NB4 (cell line): Measurements from ENCODE around the gene MTHFSD.

Experiments
- TF ChIP-seq, protein P1 (sequence below): IDR thresholded peaks from one replicate; pipeline ENCODE4 v1.5.1; 2012; ENCODE audit warnings: low read depth, low read length
- TF ChIP-seq, protein P2 (sequence below): IDR thresholded peaks from 2 replicates; pipeline ENCODE4 v1.6.1; 2011; ENCODE audit warnings: low read depth, low read length

DNA sequence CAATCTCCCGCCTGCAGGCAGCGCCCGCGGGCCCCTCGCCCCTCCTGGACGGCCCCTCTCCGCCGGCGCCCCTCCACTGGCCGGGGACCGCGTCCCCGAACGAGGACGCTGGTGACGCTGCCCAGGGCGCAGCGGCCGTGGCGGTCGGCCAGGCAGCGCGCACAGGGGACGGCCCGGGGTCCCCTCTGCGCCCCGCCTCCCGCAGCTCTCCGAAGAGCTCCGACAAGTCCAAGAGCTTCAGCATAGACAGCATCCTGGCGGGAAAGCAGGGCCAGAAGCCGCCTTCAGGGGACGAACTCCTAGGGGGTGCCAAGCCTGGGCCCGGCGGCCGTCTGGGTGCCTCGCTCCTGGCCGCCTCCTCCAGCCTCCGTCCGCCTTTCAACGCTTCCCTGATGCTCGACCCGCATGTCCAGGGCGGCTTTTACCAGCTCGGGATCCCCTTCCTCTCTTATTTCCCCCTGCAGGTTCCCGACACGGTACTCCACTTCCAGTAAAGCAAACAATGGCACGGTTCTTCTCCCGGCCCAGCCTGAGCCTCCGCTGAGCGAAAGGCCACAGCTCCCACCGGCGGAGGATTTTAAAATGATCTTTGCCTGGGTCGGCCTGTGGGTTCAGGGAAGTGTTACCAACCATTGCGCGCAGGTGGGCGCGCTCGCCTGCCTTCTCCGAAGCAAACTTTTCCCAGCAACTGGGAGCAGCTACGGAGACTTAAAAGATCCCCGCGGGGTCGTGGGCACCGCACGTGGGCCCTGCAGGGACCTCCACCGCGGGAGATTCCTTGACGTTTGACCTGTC lies 24.4 kb upstream of the MTHFSD start:
- TF ChIP-seq, protein P1, sequence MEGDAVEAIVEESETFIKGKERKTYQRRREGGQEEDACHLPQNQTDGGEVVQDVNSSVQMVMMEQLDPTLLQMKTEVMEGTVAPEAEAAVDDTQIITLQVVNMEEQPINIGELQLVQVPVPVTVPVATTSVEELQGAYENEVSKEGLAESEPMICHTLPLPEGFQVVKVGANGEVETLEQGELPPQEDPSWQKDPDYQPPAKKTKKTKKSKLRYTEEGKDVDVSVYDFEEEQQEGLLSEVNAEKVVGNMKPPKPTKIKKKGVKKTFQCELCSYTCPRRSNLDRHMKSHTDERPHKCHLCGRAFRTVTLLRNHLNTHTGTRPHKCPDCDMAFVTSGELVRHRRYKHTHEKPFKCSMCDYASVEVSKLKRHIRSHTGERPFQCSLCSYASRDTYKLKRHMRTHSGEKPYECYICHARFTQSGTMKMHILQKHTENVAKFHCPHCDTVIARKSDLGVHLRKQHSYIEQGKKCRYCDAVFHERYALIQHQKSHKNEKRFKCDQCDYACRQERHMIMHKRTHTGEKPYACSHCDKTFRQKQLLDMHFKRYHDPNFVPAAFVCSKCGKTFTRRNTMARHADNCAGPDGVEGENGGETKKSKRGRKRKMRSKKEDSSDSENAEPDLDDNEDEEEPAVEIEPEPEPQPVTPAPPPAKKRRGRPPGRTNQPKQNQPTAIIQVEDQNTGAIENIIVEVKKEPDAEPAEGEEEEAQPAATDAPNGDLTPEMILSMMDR = no peak
- TF ChIP-seq, protein P2, sequence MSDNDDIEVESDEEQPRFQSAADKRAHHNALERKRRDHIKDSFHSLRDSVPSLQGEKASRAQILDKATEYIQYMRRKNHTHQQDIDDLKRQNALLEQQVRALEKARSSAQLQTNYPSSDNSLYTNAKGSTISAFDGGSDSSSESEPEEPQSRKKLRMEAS = no peak
